GM13976 (cell line): ENCODE data around the gene NR2C2.

ENCODE experiments used
- DNase-seq: peaks from one replicate; pipeline ENCODE4 v3.0.0; 2012; ENCODE audit warnings: low spot score
- CTCF ChIP-seq: IDR thresholded peaks from 2 replicates; pipeline ENCODE4 v1.5.1; 2012; ENCODE audit warnings: borderline replicate concordance, mild to moderate bottlenecking; ENCODE audit not compliant: insufficient read depth; ENCODE audit errors: extremely low read depth, missing control alignments, control extremely low read depth
- in situ Hi-C: fragments of 300-500 bp; cut with MboI; formaldehyde crosslinking; loops from one replicate; pipeline ENCODE4 v1.12.0; 2022; ENCODE audit warnings: low sequenced_read_pairs, mixed read lengths, inconsistent platforms; ENCODE audit not compliant: unreplicated experiment

NR2C2 gene

DNA sequence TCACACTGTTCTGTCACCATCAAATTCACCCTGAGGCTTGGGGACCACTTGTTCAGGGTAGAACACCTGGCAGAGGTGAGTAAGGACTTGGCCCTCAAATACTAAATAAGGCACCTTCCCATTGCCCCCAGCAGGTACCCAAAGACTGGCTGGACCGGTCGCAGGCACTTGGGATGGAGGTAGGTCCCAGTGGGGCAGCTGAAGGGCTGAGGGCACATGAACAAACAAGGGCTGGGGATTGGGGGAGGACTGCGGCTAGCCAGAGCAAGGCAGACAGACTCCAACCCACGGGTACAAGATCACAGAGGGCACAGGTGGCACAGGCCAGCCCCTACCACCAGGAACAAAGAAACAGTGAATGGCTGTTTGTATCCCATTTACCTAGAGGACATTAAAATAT lies 115.9 kb downstream of the NR2C2 start:
- no peak for TF ChIP-seq CTCF
- DNase-seq = no peak
- in situ Hi-C loops = no loop called here

- in situ Hi-C loops = no loop called here
- DNase-seq = no peak
- no peak for TF ChIP-seq CTCF
Measured at GRCh38 chr3:15063656-15064286, 116.4 kb downstream of the NR2C2 start.

DNA sequence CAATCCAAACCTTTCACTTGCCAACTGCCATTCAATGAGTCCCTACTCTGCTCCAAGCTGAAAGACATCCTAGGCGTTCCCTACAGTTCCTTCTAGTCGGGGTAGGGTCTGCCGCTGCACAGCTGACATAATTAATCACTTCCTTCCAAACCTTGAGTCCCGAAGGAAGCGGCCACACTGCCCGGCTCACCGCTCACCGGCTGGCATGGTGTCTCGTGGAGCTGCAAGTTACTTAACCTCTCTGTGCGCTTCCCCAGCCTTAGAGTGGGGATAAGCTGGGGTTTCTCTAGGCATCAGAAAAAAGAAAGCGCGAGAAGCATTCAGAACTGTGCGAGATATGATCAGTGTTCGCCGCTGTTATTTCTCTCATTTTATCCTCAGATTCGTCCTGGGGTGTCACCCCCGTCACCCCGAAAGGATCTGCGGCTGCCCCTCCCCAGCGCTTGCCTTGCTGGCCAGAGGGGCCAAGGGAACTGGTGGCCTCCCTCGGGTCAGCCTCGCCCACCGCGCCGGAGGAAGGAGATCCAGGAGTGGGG lies 117.0 kb downstream of the NR2C2 start:
- in situ Hi-C loops = no loop called here
- DNase-seq = peak; percentile 57

GRCh38 chr3:15064835-15065549 lies 117.6 kb downstream of the NR2C2 start, which contains the start of gene MRPS25:
Gene MRPS25, minus strand, starts transcription at chr3:15065315. Its CDS starts 121 bp downstream, at chr3:15065194.
- in situ Hi-C loops = no loop called here
- DNase-seq = peak; percentile 97
- TF ChIP-seq CTCF = no peak

More for the DNA sequence above, 117.0 kb downstream of the NR2C2 start:
- TF ChIP-seq CTCF = no peak

- TF ChIP-seq CTCF = no peak
- in situ Hi-C loops = no loop called here
- no peak for DNase-seq
Measured at GRCh38 chr3:15065550-15066007, 118.2 kb downstream of the NR2C2 start.

DNA sequence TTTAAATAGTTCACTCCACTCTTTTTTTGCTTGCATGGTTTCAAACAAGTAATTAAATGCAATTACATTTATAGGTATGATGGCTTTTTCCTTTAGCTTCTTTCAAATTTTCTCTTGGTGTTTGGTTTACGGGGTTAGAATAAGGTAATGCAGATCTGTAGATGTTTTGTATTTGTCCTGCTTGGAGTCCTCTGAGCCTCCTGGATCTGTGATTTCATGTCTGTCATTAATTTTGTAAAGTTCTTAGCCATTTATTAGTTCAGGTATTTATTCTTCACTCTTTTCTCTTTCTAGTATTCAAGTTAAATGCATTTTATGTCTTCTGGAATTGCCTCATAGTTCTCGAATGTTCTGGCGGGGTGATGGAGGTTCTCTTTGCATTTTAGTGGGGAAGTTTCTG lies 119.1 kb downstream of the NR2C2 start:
- DNase-seq = no peak
- in situ Hi-C loops = no loop called here
- no peak for TF ChIP-seq CTCF
